CD4-positive, alpha-beta T cell treated with Interleukin-15 for 1 hour (primary cell): ENCODE measurements around the gene SOD3.

Source experiments
- DNase-seq: peaks from one replicate; pipeline ENCODE4 v3.0.0-alpha.2; 2020

Gene SOD3

DNA sequence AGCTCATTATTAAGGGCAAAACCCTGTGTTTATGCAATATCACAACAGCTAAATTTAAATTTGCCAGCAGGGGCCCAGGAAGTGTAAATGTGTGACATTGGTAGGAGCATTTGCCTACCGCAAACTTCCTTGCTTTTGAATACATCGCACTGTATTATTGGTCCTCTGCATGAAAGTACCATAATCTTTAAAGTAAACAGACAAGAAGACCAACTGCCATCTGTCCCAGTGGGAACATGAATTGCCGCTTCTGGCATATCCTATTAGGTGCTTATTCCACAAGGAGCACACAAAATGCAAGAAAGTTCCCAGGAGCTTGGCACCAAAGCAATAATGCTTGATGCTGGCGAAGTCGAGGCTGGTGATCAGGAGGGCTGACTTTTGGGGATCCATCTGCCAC is 51.3 kb downstream of the SOD3 start:
- DNase-seq, result no peak

DNA sequence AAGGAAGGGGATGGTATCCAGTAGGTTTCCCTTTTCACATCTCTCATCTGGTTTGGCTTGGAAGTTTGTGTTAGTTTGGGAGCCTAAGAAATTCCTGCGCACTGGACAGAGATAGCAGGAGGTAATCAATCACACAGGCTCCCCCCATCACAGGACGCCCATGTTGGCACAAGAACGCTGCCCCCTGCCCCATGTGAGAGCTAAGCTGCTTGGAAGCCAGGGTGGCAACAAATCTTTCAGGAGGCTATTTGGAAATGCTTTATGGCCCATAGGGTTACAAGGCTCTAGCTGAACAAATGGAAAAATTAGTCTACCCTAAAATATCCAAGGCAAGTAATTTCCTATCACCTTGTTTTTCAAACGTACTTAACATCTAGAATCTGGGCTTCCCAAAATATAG is 54.0 kb downstream of the SOD3 start:
- DNase-seq, result no peak

DNA sequence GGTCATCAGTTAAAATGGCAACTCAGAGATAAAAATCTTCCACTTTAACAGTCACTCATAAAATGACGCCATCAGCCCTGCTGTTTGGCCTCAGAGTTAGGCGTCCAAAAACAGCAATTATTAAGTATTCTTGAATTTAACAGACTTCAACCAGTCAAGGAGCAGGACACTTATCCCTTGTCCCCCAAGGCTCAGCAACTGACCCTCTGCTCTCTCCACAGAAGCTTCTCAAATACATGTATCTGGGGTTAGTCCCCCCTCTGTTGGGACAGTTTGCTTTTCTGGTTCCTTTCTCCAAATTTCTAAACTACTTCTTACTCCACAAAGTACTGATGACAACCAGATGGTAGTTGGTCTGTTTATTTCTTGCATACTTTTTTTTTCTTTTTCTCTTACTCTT is 54.4 kb downstream of the SOD3 start:
- no peak for DNase-seq
